GM12891 (cell line): ENCODE data around the gene ANO2.

Experiments
- POLR2A ChIP-seq: IDR thresholded peaks from 2 replicates; pipeline ENCODE4 v1.6.1; 2011; ENCODE audit warnings: low read depth, low read length, control low read depth
- POLR2AphosphoS5 ChIP-seq: IDR thresholded peaks from 2 replicates; pipeline ENCODE4 v1.6.1; 2011; ENCODE audit warnings: low read depth, low read length, control low read depth
- SPI1 ChIP-seq: IDR thresholded peaks from 2 replicates; pipeline ENCODE4 v1.6.1; 2011; ENCODE audit warnings: low read depth, low read length, control low read depth

DNA sequence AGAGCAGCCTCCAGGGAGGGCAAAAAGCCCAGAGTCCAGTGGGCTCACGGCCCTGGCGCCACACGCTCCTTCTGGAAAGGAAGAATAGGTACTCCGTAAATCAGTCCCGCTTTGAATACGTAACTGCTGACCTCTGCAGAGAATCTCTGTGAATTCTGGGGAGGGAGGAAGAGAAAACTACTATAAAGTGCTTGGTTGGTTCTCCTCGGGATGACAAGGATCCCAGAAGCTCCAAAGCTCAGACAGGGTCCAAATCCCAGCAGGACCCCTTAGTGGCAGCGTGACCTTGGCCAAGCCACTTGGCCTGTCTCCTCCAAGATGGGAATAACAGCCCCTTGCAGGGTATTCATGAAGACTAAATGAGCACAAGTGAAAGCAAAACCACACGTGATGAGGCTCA, 31.7 kb downstream of the ANO2 start:
- TF ChIP-seq SPI1 (no peak), POLR2A (no peak), POLR2AphosphoS5 (no peak)
